K562 (cell line): Measurements from ENCODE around the gene L3MBTL1. TPM values are rescaled to one million over a fixed set of nuclear protein-coding genes. Genes with fewer than 3 reads are reported as not detected.

Experiments
- ATAC-seq: fragments of 200-7000 bp; cut with Tn5 transposase; 3 replicates; pipeline ENCODE4 v1.9.1; 2020; ENCODE audit warnings: moderate library complexity
- BruUV-seq: library from RNA; stranded (reverse); fragments of 400-500 nt; replicated peaks from 2 replicates; lab custom pipeline; 2021; lab: Mats Ljungman, UMichigan
- CTCF ChIA-PET: fragments of 300-600 bp; formaldehyde crosslinking; extraction: SDS; loops from one replicate; lab custom pipeline; 2021; ENCODE audit warnings: low intra/inter-chr PET ratio; lab: Yijun Ruan, JAX
- POLR2A ChIA-PET: fragments of 300-600, 350-650 bp; sonication (Branson Sonifier 250); formaldehyde crosslinking; extraction: SDS; loops from one replicate; lab custom pipeline; 2021; ENCODE audit warnings: antibody characterized with exemption, inconsistent platforms; lab: Yijun Ruan, JAX
- DNase-seq, 4 experiments: peaks; one replicate each; pipeline versions ENCODE4 v3.0.0 to v3.0.0-alpha.2; 2011 to 2018; ENCODE audit warnings: low spot score in 3 of 4, mixed read lengths in 3 of 4; ENCODE audit errors: extremely low read depth in 1 of 4
- FAIRE-seq: peaks from 2 replicates; lab custom pipeline; 2011; peaks lifted over from hg19 to GRCh38; lab: Jason Lieb, UNC
- H2AFZ ChIP-seq: 2 replicates; pipeline ENCODE4 v1.6.0; 2011; ENCODE audit warnings: low read depth, low read length, control low read depth, inconsistent platforms
- H3K27ac ChIP-seq: fragments of 200-600 bp; 3 replicates; pipeline ENCODE4 v1.8.0; 2011; ENCODE audit warnings: low read depth, mild to moderate bottlenecking, control low read depth, inconsistent platforms, low read length, moderate library complexity, mixed read lengths; ENCODE audit errors: extremely low read depth
- H3K27me3 ChIP-seq, 2 experiments: fragments of 300-600 bp in 1 of 2; 2 replicates in 1 of 2; 3 replicates in 1 of 2; pipeline versions ENCODE4 v1.6.0 to v1.8.0; 2011; ENCODE audit warnings: inconsistent platforms in 2 of 2, low read length in 2 of 2, mild to moderate bottlenecking in 1 of 2, mixed read lengths in 1 of 2, moderate library complexity in 1 of 2; ENCODE audit not compliant: control insufficient read depth in 2 of 2, insufficient read depth in 2 of 2
- H3K36me3 ChIP-seq: fragments of 300-600 bp; 3 replicates; pipeline ENCODE4 v1.8.0; 2011; ENCODE audit warnings: mild to moderate bottlenecking, low read length, inconsistent platforms; ENCODE audit not compliant: control insufficient read depth, insufficient read depth
- H3K4me1 ChIP-seq, 2 experiments: fragments of 200-600 bp in 1 of 2; replicated peaks in 1 of 2; 2 replicates in 1 of 2; 3 replicates in 1 of 2; pipeline versions ENCODE4 v1.5.1 to v1.8.0; 2011; ENCODE audit warnings: inconsistent platforms in 2 of 2, low read length in 2 of 2, mild to moderate bottlenecking in 1 of 2, mixed read lengths in 1 of 2, moderate library complexity in 1 of 2; ENCODE audit not compliant: control insufficient read depth in 2 of 2, insufficient read depth in 2 of 2
- H3K4me2 ChIP-seq: 2 replicates; pipeline ENCODE4 v1.6.1; 2011; ENCODE audit warnings: low read length, control low read depth, inconsistent platforms, mixed read lengths; ENCODE audit not compliant: insufficient read depth
- H3K4me3 ChIP-seq: fragments of 200-600 bp; sonication (generic), shearing (Covaris generic); 2 replicates; pipeline ENCODE4 v1.5.1; 2016; ENCODE audit warnings: control low read depth, inconsistent platforms
- H3K79me2 ChIP-seq: fragments of 200-600 bp; 3 replicates; pipeline ENCODE4 v1.8.0; 2011; ENCODE audit warnings: low read length, inconsistent platforms; ENCODE audit not compliant: control insufficient read depth, insufficient read depth
- H3K9ac ChIP-seq, 2 experiments: 2 replicates each; pipeline versions ENCODE4 v1.6.0 to v1.6.1; 2011; ENCODE audit warnings: low read depth in 2 of 2, low read length in 2 of 2, control low read depth in 1 of 2, inconsistent platforms in 1 of 2, mild to moderate bottlenecking in 1 of 2, mixed read lengths in 1 of 2; ENCODE audit not compliant: insufficient read depth in 1 of 2
- H3K9me1 ChIP-seq: one replicate; pipeline ENCODE4 v1.6.0; 2011; ENCODE audit warnings: inconsistent platforms, mild to moderate bottlenecking, low read length, moderate library complexity; ENCODE audit not compliant: control insufficient read depth, insufficient read depth
- H3K9me3 ChIP-seq: replicated peaks from 2 replicates; pipeline ENCODE4 v1.5.1; 2011; ENCODE audit warnings: low read depth, low read length, inconsistent platforms; ENCODE audit not compliant: control insufficient read depth, insufficient read depth
- H4K20me1 ChIP-seq: replicated peaks from 2 replicates; pipeline ENCODE4 v1.6.1; 2011; ENCODE audit warnings: low read length, inconsistent platforms, mixed read lengths; ENCODE audit not compliant: control insufficient read depth, insufficient read depth
- SP2 ChIP-seq: IDR thresholded peaks from 2 replicates; pipeline ENCODE4 v1.6.1; 2011; ENCODE audit warnings: mild to moderate bottlenecking, low read depth, low read length, moderate library complexity; ENCODE audit not compliant: poor library complexity, severe bottlenecking; ENCODE audit errors: extremely low read depth
- STAG1 ChIP-seq: sonication (generic); formaldehyde crosslinking; IDR thresholded peaks from 2 replicates; pipeline ENCODE4 v1.5.0; 2020; ENCODE audit warnings: missing genetic modification reagents, borderline replicate concordance
- ZNF263 ChIP-seq: sonication (generic); formaldehyde crosslinking; IDR thresholded peaks from 2 replicates; pipeline ENCODE4 v1.8.0; 2022; ENCODE audit warnings: mild to moderate bottlenecking, missing genetic modification reagents, borderline replicate concordance
- ZNF395 ChIP-seq: fragments of 200-800 bp; sonication (Bioruptor generic); IDR thresholded peaks from 2 replicates; pipeline ENCODE4 v1.6.1; 2017; ENCODE audit warnings: missing genetic modification characterization, missing compliant biosample characterization
- ZNF75A ChIP-seq: fragments of 450-650 bp; formaldehyde crosslinking; IDR thresholded peaks from 2 replicates; pipeline ENCODE4 v1.4.0; 2020; ENCODE audit warnings: mild to moderate bottlenecking
- ZNF780A ChIP-seq: fragments of 250-450 bp; sonication (Bioruptor Pico); IDR thresholded peaks from 2 replicates; pipeline ENCODE4 v1.5.0; 2021; ENCODE audit warnings: mild to moderate bottlenecking
- WGBS: fragments of 100-300 bp; shearing (Covaris generic); methylation state at CpG from one replicate; pipeline ENCODE4 v1.1.6; 2016; ENCODE audit warnings: low coverage, mixed read lengths; ENCODE audit not compliant: insufficient coverage; ENCODE audit errors: missing lambda C conversion rate; 5-methylcytosine and 5-hydroxymethylcytosine counted together
- in situ Hi-C: fragments of 300-500 bp; cut with MboI; formaldehyde crosslinking; loops from 4 replicates; pipeline ENCODE4 v1.15.0; 2018; ENCODE audit warnings: inconsistent platforms, mixed read lengths
- intact Hi-C: fragments of 100-400 bp; cut with micrococcal nuclease; formaldehyde crosslinking; loops from 2 replicates; pipeline ENCODE4 v1.14.2; 2022
- polyA plus RNA-seq, 8 experiments: library from polyadenylated mRNA; depleted of rRNA in 4 of 8; stranded (reverse) in 5 of 8; unstranded in 3 of 8; fragments of >200 nt; fragmentation: Nextera tagmentation in 2 of 8; fragmentation: Illumina TruSeq in 1 of 8; extraction: Ambion mirVana in 2 of 8; extraction: Trizol in 1 of 8; gene quantifications; 2 replicates each; pipeline versions ENCODE4 v1.2.1 to v1.2.3, GENCODE V29; 2011 to 2014; ENCODE audit warnings: inconsistent platforms in 1 of 8, missing spikeins in 1 of 8
- total RNA-seq, 7 experiments: library from RNA; depleted of rRNA in 6 of 7; stranded (reverse); fragments of >200 nt in 6 of 7; fragmentation: Illumina TruSeq in 2 of 7; extraction: Trizol in 2 of 7; gene quantifications; 2 replicates each; pipeline versions ENCODE4 v1.2.1 to v1.2.3, GENCODE V29; 2011 to 2021; ENCODE audit warnings: low replicate concordance in 1 of 7

The L3MBTL1 gene
- total and polyA plus RNA-seq, 9 of the 15 experiments (the other 6 are each of a cell fraction or from before 2014, with no cell fraction given), result 0.77 to 10.0 (median 4.4) TPM

GRCh38 chr20:43570496-43570895, 63.0 kb downstream of the L3MBTL1 start:
- no TSS peak for BruUV-seq
- no peak overlapping the region for H3K4me3 ChIP-seq
- intact Hi-C loops (no loop called here), in situ Hi-C loops (no loop called here)
- H3K79me2 ChIP-seq, result no peaks in the 10 kb centered on the region
- no peaks in the 10 kb centered on the region for H4K20me1 ChIP-seq
- no peak overlapping the region for H3K9ac ChIP-seq
- no peaks in the 10 kb centered on the region for H3K27me3 ChIP-seq
- no peaks in the 10 kb centered on the region; the same call in 1 of the 2 replicates for H3K9me3 ChIP-seq
- TF ChIP-seq STAG1 (CRISPR knock-in tag), result no peak
- TF ChIP-seq ZNF75A (CRISPR knock-in tag), result no peak
- no peak for TF ChIP-seq SP2
- TF ChIP-seq ZNF395 (CRISPR knock-in tag), result no peak
- no peak for TF ChIP-seq ZNF780A (CRISPR knock-in tag)
- no peak for TF ChIP-seq ZNF263 (CRISPR knock-in tag)
- no peak for FAIRE-seq
- POLR2A ChIA-PET, result interaction anchor here (0.8 to 4.1 kb wide), 5 partner anchors 11 to 113 kb away, joined by 3 to 24 read pairs (median 4); partner anchors contain the start of genes SGK2 and SRSF6
- 22% methylated on average over 9 of the region's 10 CpGs for WGBS
- DNase-seq, result no peak
- H3K27ac ChIP-seq, result no peak overlapping the region
- peaks cover 2 to 5% of the 10 kb centered on the region in 2 experiments; a peak in 3 of 5 replicates for H3K4me1 ChIP-seq
- no peak overlapping the region for H2AFZ ChIP-seq
- H3K9me1 ChIP-seq, result no peaks in the 10 kb centered on the region
- CTCF ChIA-PET, result interaction anchor here (0.6 kb wide), 1 partner anchor 200 kb away, joined by 3 read pairs; no protein-coding TSS in a partner anchor
- H3K4me2 ChIP-seq, result no peak overlapping the region
- ATAC-seq, result no peak
- no peaks in the 10 kb centered on the region for H3K36me3 ChIP-seq
